Psoas muscle (tissue), 8 donors: ENCODE results near the gene GPC1. TPM values are rescaled to one million over a fixed set of nuclear protein-coding genes. Genes with fewer than 3 reads are reported as not detected.

ENCODE experiments used
- ATAC-seq, 4 donors: fragments of 200-7000 bp; cut with Tn5 transposase; one replicate each; pipeline ENCODE4 v1.9.1; 2020; ENCODE audit warnings: moderate library complexity in 3 of 4, mild to moderate bottlenecking in 2 of 4
- DNase-seq, 2 donors: peaks; one replicate each; pipeline ENCODE4 v3.0.0-alpha.2; 2020
- H3K27ac ChIP-seq: fragments of 200-600 bp; one replicate; pipeline ENCODE4 v1.8.0; 2022
- H3K27me3 ChIP-seq, 3 donors: fragments of 200-600 bp in 1 of 3; one replicate each; pipeline versions ENCODE4 v1.6.1 to v1.8.0; 2013 to 2022; ENCODE audit warnings: low read length in 2 of 3, mild to moderate bottlenecking in 2 of 3, moderate library complexity in 1 of 3; ENCODE audit not compliant: insufficient read depth in 3 of 3
- H3K36me3 ChIP-seq, 2 donors: fragments of 200-600 bp in 1 of 2; one replicate each; pipeline versions ENCODE4 v1.6.1 to v1.8.0; 2013 to 2022; ENCODE audit warnings: low read depth in 1 of 2, mild to moderate bottlenecking in 1 of 2, moderate library complexity in 1 of 2; ENCODE audit not compliant: insufficient read depth in 1 of 2
- H3K4me1 ChIP-seq: fragments of 200-600 bp; one replicate; pipeline ENCODE4 v1.8.0; 2022
- H3K4me3 ChIP-seq: fragments of 200-600 bp; one replicate; pipeline ENCODE4 v1.8.0; 2022; ENCODE audit warnings: mild to moderate bottlenecking
- H3K9me3 ChIP-seq: fragments of 200-600 bp; one replicate; pipeline ENCODE4 v1.8.0; 2022
- WGBS, 3 donors: extraction: QIAGEN DNeasy Blood & Tissue Kit; methylation state at CpG; one replicate each; pipeline versions ENCODE4 v1.1.6 to v1.1.7; 2013; 5-methylcytosine and 5-hydroxymethylcytosine counted together
- intact Hi-C, 2 donors: fragments of 100-400 bp; cut with DNase I; formaldehyde crosslinking; loops; one replicate each; pipeline versions ENCODE4 v1.11.0 to v1.14.2; 2022
- polyA plus RNA-seq, 3 donors: library from polyadenylated mRNA; stranded (reverse); fragments of 200-250 nt; gene quantifications; one replicate each; pipeline ENCODE4 v1.2.3, GENCODE V29; 2013
- total RNA-seq, 4 donors: library from RNA; stranded (reverse); fragmentation: NEBNext Ultra II Directional in 2 of 4; extraction: Animal tissue kit (Norgen Biotek cat#: 25700) in 2 of 4; gene quantifications; one replicate each; pipeline versions ENCODE4 v1.2.1 to v1.2.4, GENCODE V29; 2021 to 2023
- TF ChIP-seq, protein P1 (sequence below): fragments of 200-600 bp; IDR thresholded peaks from one replicate; pipeline ENCODE4 v1.8.0; 2022; ENCODE audit warnings: antibody characterized with exemption
- donor health status: healthy with polysubstance abuse.
- donor health status: DM: no; HTN: no; CAD: no; lungs with moderate emphysema.
- donor health status: Bipolar disorder and iron deficiency.
- donor health status: healthy.
- donor health status: DM: yes; HTN: yes; CAD: no.
- donor health status: DM: no; HTN: no; CAD: no.
- donor health status: DM: no; HTN: no; CAD: no.
- donor health status: DM: yes; HTN: yes; CAD: no.

Gene GPC1
- total and polyA plus RNA-seq, 7 donors: 85.4 to 180 (median 116) TPM

DNA sequence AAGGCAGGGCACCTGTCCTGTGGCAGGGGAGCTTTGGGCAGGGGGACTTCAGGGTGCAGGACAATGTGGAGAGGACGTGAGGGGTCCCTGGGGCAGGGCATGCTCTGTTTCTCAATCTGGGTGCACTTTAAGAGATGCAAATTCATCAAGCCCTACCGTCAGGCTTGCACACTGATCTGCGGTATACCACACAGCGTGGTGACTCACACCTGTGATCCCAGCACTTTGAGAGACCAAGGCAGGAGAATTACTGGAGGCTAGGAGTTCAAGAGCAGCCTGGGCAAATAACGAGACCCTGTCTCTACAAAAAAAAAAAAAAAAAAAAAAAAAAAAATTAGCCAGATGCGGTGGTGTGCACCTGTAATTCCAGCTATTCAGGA lies 10.2 kb upstream of the GPC1 start:
- TF ChIP-seq, protein P1, sequence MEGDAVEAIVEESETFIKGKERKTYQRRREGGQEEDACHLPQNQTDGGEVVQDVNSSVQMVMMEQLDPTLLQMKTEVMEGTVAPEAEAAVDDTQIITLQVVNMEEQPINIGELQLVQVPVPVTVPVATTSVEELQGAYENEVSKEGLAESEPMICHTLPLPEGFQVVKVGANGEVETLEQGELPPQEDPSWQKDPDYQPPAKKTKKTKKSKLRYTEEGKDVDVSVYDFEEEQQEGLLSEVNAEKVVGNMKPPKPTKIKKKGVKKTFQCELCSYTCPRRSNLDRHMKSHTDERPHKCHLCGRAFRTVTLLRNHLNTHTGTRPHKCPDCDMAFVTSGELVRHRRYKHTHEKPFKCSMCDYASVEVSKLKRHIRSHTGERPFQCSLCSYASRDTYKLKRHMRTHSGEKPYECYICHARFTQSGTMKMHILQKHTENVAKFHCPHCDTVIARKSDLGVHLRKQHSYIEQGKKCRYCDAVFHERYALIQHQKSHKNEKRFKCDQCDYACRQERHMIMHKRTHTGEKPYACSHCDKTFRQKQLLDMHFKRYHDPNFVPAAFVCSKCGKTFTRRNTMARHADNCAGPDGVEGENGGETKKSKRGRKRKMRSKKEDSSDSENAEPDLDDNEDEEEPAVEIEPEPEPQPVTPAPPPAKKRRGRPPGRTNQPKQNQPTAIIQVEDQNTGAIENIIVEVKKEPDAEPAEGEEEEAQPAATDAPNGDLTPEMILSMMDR: no peak
- Histone ChIP-seq H3K4me3 (no peak overlapping the region), H3K9me3 (peaks cover 4% of the 10 kb centered on the region), H3K27me3 (no peaks in the 10 kb centered on the region), H3K27ac (no peak overlapping the region), H3K36me3 (no peaks in the 10 kb centered on the region), H3K4me1 (no peaks in the 10 kb centered on the region)
- ATAC-seq (peak in 1 of 4 donors; percentile 7), DNase-seq (no peak)
- 92 to 95% (median 94%) methylated on average over 6 of the region's 6 CpGs for WGBS, 3 donors
- intact Hi-C loops: no loop called here

DNA sequence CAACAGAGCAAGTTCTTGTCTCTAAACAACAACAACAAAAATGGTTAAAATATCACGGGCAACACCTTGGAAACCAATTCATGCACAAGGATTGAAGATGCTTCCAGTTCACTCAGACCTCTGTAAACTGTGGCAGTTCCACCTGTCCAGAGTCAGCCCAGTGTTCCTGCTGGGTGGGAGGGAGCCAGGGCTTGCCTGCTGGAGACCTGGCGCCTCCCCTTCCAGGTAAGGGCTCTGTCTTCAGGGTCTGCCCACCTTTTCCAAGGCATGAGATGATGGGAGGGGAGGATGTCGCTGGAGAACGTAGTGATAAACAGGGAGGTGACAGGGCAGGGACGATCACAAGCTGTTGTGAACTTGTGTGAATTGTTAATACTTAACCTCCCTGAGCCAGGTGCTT lies 9.8 kb upstream of the GPC1 start:
- no peaks in the 10 kb centered on the region for H3K27me3 ChIP-seq
- no peak overlapping the region for H3K27ac ChIP-seq
- intact Hi-C loops: no loop called here
- DNase-seq (no peak), ATAC-seq (no peak)
- TF ChIP-seq, protein P1: no peak
- no peaks in the 10 kb centered on the region for H3K36me3 ChIP-seq
- no peak overlapping the region for H3K4me3 ChIP-seq
- H3K4me1 ChIP-seq: no peaks in the 10 kb centered on the region
- WGBS, 3 donors: 91 to 96% (median 95%) methylated on average over 5 of the region's 5 CpGs
- peaks cover 4% of the 10 kb centered on the region for H3K9me3 ChIP-seq

DNA sequence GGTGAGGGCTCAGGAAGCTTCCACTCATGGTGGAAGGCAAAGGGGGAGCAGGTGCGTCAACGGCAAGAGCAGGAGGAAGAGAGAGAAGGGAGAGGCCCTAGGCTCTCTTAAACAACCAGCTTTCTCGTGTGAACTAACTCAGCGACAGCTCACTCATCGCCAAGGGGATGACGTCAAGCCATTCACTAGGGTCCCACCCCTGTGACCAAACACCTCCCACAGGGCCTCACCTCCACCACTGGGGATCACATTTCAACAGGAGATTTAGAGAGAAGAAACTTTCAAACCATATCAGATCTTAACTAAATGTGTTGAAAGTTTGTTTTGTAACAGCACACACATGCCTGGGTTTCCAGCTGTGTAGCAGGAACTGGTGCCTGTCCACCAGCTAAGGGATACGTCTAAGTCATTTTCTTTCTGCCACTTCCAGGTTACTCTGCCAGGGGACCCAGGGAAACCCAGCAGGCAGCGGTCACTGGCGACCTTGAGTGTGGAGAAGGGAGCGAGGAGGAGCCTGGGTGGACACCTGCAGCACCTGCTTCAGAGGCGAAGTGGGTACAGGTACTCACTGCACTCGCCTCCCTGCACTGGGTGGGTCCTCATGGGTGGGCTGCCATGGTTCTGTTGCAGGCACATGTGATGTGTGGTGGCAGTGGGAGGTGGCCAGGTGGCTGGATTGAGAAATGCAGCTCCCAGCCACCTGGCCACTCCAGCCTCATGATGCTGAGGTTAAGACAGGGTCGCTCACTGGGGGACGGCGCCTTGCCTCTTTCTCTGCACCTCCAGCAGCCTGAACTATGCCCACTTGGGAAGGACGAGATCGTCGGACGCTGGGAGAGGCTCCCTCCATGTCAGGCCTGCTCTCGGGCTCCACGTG lies 8.4 kb upstream of the GPC1 start:
- no peak overlapping the region for H3K27ac ChIP-seq
- no peaks in the 10 kb centered on the region for H3K36me3 ChIP-seq
- H3K4me3 ChIP-seq: no peak overlapping the region
- 64 to 75% (median 74%) methylated on average over 21 of the region's 21 CpGs for WGBS, 3 donors
- H3K9me3 ChIP-seq: no peaks in the 10 kb centered on the region
- no peaks in the 10 kb centered on the region for H3K4me1 ChIP-seq
- TF ChIP-seq, protein P1: no peak
- H3K27me3 ChIP-seq: no peaks in the 10 kb centered on the region
- no peak for DNase-seq
- intact Hi-C loops: no loop called here
- ATAC-seq: no peak

DNA sequence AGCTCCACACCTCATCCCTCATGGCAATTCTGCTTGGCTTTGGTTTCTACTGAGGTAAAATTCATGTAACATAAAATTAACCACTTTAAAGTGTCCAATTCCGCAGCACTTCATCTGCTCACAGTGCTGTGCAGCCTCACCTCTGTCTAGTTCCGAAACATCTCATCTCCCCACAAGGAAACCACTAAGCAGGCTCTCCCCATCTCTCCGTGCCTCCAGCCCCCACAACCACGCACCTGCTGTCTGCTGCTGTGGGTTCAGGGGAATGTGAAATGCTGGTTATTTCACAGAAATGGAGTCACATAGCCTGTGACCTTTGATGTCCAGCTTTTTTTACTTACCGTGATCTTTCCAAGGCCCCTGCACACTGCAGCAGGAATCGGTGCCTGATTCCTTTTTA lies 7.7 kb upstream of the GPC1 start:
- intact Hi-C loops: no loop called here
- Histone ChIP-seq H3K4me3 (no peak overlapping the region), H3K9me3 (no peaks in the 10 kb centered on the region), H3K36me3 (no peaks in the 10 kb centered on the region), H3K4me1 (no peaks in the 10 kb centered on the region), H3K27ac (no peak overlapping the region), H3K27me3 (no peaks in the 10 kb centered on the region)
- ATAC-seq (no peak), DNase-seq (no peak)
- 71 to 84% (median 79%) methylated on average over 6 of the region's 6 CpGs for WGBS, 3 donors
- TF ChIP-seq, protein P1: no peak
